OCI-LY3 (cell line): ENCODE results near the gene TAS2R60.

Experiments
- H2AFZ ChIP-seq: fragments of 200-600, 300-600 bp; shearing (Covaris generic); 2 replicates; pipeline ENCODE4 v1.6.0; 2014; ENCODE audit warnings: antibody characterized with exemption, low read depth, low read length
- H3K27ac ChIP-seq: fragments of 200-600, 300-600 bp; sonication (generic); 2 replicates; pipeline ENCODE4 v1.5.1; 2014; ENCODE audit warnings: mild to moderate bottlenecking, low read length, moderate library complexity, mixed read lengths
- H3K27me3 ChIP-seq: fragments of 200-600, 300-600 bp; sonication (generic); 2 replicates; pipeline ENCODE4 v1.6.1; 2014; ENCODE audit warnings: low read depth, low read length, mixed read lengths
- H3K36me3 ChIP-seq: fragments of 200-600, 300-600 bp; sonication (generic); replicated peaks from 2 replicates; pipeline ENCODE3; 2014; ENCODE audit warnings: low read depth, low read length, mixed read lengths
- H3K4me1 ChIP-seq: fragments of 300-600, 200-600 bp; sonication (generic); 2 replicates; pipeline ENCODE4 v1.6.1; 2014; ENCODE audit warnings: low read length, mixed read lengths
- H3K4me2 ChIP-seq: fragments of 200-600, 300-600 bp; sonication (generic); 2 replicates; pipeline ENCODE4 v1.6.1; 2014; ENCODE audit warnings: low read length, mixed read lengths
- H3K4me3 ChIP-seq: fragments of 300-600, 200-600 bp; sonication (generic); 2 replicates; pipeline ENCODE4 v1.5.1; 2014; ENCODE audit warnings: antibody characterized with exemption, mild to moderate bottlenecking, low read length, moderate library complexity
- H3K79me2 ChIP-seq: fragments of 300-600, 200-600 bp; shearing (Covaris generic); 2 replicates; pipeline ENCODE4 v1.6.1; 2014; ENCODE audit warnings: mild to moderate bottlenecking, low read length, mixed read lengths
- H3K9ac ChIP-seq: fragments of 300-600, 200-600 bp; shearing (Covaris generic); 2 replicates; pipeline ENCODE4 v1.6.0; 2014; ENCODE audit warnings: mild to moderate bottlenecking, low read length, moderate library complexity
- H3K9me3 ChIP-seq: fragments of 200-600, 300-600 bp; shearing (Covaris generic); 2 replicates; pipeline ENCODE4 v1.6.1; 2014; ENCODE audit warnings: low read length, mixed read lengths; ENCODE audit not compliant: insufficient read depth
- H4K20me1 ChIP-seq: fragments of 200-600, 300-600 bp; sonication (generic); 2 replicates; pipeline ENCODE4 v1.6.1; 2016; ENCODE audit warnings: low read length, mixed read lengths; ENCODE audit not compliant: insufficient read depth
- EZH2phosphoT487 ChIP-seq: fragments of 200-600 bp; shearing (Covaris generic); IDR thresholded peaks from 2 replicates; pipeline ENCODE4 v1.6.1; 2018; ENCODE audit warnings: antibody characterized with exemption, mixed run types, low read depth
- TF ChIP-seq, protein P1 (sequence below): fragments of 200-600, 300-600 bp; sonication (generic); IDR thresholded peaks from 2 replicates; pipeline ENCODE4 v1.5.1; 2014; ENCODE audit warnings: antibody characterized with exemption, low read length, low read depth

Gene TAS2R60

DNA sequence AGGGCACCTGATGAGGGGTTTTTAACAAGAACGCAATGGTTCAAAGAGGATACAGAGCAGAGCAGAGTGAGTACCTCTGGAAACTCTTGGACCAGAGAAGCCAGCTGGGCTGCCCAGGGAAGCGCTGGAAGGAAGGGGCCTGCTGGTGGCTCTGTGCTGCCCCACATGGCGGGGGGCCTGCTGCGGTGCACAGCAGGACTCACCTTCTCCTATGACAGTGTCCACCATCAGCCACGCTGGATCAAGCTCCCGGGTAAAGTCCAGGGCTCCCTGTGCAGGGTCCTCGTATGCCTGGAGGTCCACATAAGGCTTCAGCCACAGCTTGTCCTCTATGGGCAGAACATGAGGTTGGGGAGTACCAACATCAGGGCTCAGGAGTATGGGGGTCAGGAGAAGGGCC, 47.1 kb upstream of the TAS2R60 start:
- H3K4me1 ChIP-seq = no peaks in the 10 kb centered on the region
- H3K27me3 ChIP-seq = peaks cover 11% of the 10 kb centered on the region; the same call in 1 of the 2 replicates
- no peak overlapping the region for H3K4me2 ChIP-seq
- no peak overlapping the region for H3K4me3 ChIP-seq
- peaks cover 10% of the 10 kb centered on the region for H3K36me3 ChIP-seq
- 0 out of 2 replicates have a peak, but pooled peaks cover 4% of the 10 kb centered on the region for H4K20me1 ChIP-seq
- H3K27ac ChIP-seq = no peak overlapping the region
- no peaks in the 10 kb centered on the region for H3K9me3 ChIP-seq
- no peaks in the 10 kb centered on the region for H3K79me2 ChIP-seq
- no peak for TF ChIP-seq EZH2phosphoT487
- TF ChIP-seq, protein P1, sequence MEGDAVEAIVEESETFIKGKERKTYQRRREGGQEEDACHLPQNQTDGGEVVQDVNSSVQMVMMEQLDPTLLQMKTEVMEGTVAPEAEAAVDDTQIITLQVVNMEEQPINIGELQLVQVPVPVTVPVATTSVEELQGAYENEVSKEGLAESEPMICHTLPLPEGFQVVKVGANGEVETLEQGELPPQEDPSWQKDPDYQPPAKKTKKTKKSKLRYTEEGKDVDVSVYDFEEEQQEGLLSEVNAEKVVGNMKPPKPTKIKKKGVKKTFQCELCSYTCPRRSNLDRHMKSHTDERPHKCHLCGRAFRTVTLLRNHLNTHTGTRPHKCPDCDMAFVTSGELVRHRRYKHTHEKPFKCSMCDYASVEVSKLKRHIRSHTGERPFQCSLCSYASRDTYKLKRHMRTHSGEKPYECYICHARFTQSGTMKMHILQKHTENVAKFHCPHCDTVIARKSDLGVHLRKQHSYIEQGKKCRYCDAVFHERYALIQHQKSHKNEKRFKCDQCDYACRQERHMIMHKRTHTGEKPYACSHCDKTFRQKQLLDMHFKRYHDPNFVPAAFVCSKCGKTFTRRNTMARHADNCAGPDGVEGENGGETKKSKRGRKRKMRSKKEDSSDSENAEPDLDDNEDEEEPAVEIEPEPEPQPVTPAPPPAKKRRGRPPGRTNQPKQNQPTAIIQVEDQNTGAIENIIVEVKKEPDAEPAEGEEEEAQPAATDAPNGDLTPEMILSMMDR = no peak
- H3K9ac ChIP-seq = no peak overlapping the region
- no peak overlapping the region for H2AFZ ChIP-seq

DNA sequence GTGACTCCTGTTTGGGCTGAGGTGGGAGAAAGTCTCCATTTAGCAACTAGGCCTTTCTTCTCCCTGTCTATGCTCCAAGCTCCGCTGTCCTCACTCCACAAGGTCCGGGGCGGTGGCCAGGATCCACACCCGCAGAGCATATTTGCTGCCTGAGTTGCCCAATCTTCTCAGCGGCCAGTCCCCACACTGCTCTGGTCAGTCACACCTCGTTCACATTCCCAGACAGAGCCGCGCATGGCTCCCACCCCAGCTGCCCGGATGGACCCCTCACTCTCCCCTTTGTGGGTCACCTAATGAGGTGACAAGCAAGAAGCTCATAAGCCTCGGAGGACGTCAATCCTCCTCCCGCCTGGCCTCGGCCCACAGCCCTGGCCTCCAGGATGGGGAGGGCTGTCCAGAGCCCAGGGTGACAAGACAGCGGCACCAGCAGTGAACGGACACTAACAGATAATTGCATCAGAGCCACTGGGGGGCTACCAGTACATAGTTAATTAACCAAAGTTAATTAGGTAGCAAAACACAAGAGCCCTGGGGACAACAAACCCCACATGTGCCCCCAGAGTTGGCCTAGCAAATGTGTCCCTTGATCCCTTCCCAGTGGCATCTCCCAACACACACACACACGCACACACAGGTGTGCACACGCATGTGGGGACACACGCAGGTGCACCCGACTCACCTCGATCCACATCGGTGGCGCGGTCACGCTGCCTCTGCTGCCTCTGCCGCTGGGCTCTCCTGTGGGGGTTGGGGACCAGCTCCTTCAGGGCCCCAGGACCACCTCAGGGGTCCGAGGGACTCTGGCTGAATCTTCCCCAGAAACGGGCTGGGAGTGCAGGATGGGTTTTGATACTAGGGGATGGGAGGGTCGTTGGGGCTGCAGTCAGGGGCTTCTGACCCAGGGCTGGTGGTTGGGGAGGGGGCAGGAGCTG, 46.4 kb upstream of the TAS2R60 start:
- H3K27ac ChIP-seq = no peak overlapping the region

DNA sequence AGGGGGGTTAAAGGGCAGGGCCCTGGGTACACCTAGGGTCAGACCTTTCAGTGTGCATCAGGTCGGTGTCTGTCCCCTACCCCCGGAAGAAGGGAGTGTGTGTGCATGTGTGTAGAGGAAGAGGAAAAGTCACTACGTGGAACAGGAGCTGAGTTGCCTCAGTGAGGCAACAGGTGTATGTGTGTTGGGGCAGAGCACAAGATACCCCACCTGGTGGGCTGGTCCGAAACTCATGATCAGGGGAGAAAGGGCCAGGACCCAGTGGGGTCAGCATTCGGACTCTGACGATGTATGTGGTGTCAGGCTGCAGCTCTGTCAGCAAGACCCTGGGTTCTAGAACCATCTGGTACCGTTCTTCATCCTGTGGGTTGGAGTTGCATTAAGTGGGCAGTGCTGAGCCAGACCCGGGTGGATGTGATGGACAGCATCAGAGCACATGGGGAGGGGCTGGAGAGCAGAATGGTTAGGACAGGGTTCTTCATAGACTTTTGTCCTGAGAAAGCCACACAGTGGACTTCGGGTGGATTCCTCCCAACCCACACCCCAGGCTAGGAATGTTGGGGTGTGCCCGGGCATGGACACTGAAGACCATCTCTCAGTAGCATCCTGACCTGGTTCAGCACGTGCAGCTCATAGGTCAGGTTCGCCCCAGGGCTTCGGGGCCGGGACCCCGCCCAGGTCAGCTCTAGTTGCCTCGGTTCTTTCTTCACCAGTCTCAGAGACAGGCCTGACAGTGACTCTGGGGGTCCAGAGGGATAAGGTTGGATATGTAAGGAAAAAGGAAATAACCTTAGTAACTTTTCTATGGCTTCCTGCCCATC, 45.3 kb upstream of the TAS2R60 start:
- Histone ChIP-seq H3K9ac (no peak overlapping the region), H3K4me2 (no peak overlapping the region), H3K4me3 (no peak overlapping the region), H3K27ac (no peak overlapping the region), H3K36me3 (no peaks in the 10 kb centered on the region), H3K9me3 (no peaks in the 10 kb centered on the region), H3K27me3 (peaks cover 27% of the 10 kb centered on the region), H3K79me2 (no peaks in the 10 kb centered on the region), H4K20me1 (no peaks in the 10 kb centered on the region), H3K4me1 (no peaks in the 10 kb centered on the region), H2AFZ (no peak overlapping the region)
- TF ChIP-seq EZH2phosphoT487 = no peak
- TF ChIP-seq, protein P1 = no peak

More for the DNA sequence above, 46.4 kb upstream of the TAS2R60 start:
- Histone ChIP-seq H2AFZ (no peak overlapping the region), H3K27me3 (peaks cover 18% of the 10 kb centered on the region; the same call in 1 of the 2 replicates), H3K4me1 (no peaks in the 10 kb centered on the region), H3K36me3 (peaks cover 3% of the 10 kb centered on the region), H4K20me1 (0 out of 2 replicates have a peak, but pooled peaks cover 2% of the 10 kb centered on the region), H3K4me3 (no peak overlapping the region), H3K79me2 (no peaks in the 10 kb centered on the region), H3K4me2 (no peak overlapping the region), H3K9ac (no peak overlapping the region), H3K9me3 (no peaks in the 10 kb centered on the region)
- TF ChIP-seq, protein P1 = no peak
- no peak for TF ChIP-seq EZH2phosphoT487

DNA sequence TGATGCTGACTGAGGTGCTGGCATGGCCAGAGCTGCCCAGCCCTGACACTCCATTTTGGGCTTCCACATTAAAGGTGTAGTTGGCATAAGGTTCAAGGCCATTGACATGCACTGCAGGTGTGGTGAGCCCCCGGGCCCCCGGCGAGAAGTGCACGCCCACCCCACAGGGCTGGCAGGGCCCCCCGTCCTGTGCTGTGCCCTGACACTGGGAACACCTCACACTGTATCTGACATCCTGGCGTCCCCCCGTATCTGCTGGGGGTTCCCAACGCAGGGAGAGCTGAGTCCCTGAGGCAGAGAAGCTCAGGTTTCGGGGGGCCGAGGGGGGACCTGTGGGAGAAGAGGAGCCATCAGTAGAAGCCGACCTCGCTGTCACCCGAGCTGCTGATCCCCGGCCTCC, 44.6 kb upstream of the TAS2R60 start:
- Histone ChIP-seq H3K79me2 (no peaks in the 10 kb centered on the region), H3K27ac (no peak overlapping the region), H3K27me3 (peaks cover 34% of the 10 kb centered on the region), H2AFZ (no peak overlapping the region), H4K20me1 (no peaks in the 10 kb centered on the region), H3K36me3 (no peaks in the 10 kb centered on the region), H3K4me2 (no peak overlapping the region), H3K9me3 (no peaks in the 10 kb centered on the region), H3K4me3 (no peak overlapping the region), H3K9ac (no peak overlapping the region), H3K4me1 (no peaks in the 10 kb centered on the region)
- TF ChIP-seq EZH2phosphoT487 = no peak
- TF ChIP-seq, protein P1 = no peak
